D721Med (cell line): ENCODE measurements around the gene PRSS23.

ENCODE experiments used
- DNase-seq: peaks from one replicate; pipeline ENCODE4 v3.0.0; 2011; ENCODE audit warnings: low spot score; ENCODE audit not compliant: insufficient read length
- FAIRE-seq: peaks from 2 replicates; lab custom pipeline; 2011; peaks lifted over from hg19 to GRCh38; lab: Jason Lieb, UNC
- CTCF ChIP-seq: IDR thresholded peaks from 2 replicates; pipeline ENCODE4 v1.5.1; 2012; ENCODE audit warnings: mild to moderate bottlenecking, control low read depth; ENCODE audit not compliant: insufficient read depth; ENCODE audit errors: missing control alignments

The PRSS23 gene

DNA sequence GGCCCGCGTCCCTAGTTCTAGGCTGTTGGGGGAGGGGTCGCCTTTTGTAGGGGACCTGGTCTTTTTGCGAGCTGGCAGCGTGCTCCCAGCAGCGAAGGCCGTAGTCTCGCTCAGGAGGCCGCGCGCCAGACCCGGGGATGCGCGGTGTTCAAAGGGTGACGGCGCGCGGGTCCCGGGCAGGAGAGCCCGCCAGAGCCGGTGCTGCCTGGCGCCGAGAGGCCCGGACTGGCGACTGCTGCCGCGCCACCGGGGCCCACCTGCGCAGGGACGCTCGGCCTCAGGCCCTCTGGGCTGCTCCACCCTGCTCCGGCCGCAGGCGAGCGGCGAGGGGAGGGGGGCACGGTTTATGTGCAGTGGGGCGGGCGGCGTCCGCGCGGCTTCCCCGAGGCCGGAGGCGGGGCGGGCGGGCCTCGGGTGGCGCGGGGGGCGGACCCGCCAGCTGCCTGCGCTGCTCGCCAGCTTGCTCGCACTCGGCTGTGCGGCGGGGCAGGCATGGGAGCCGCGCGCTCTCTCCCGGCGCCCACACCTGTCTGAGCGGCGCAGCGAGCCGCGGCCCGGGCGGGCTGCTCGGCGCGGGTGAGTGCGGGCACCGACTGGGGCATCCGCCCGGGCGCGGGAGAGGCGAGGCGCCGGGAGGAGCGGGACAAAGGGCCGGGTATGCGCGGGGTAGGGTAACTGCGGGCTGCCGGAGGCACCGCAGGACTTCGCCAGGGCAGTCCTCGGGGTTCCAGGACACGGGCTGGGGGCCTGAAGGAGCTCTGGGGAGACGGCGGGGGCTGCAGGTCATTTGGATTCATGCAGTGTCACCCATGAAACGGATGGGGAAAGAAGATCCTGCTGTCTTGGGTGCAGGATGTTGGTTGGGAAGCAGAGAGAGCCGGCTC is at the start of gene PRSS23:
Gene PRSS23, plus strand, starts transcription at position 467 of the 884 bp plus-strand sequence. CDS start 7,102 bp downstream, outside the sequence.
- FAIRE-seq: no peak
- peak; percentile 44 for DNase-seq
- TF ChIP-seq CTCF: no peak

GRCh38 chr11:86753459-86753858 is 46.9 kb upstream of the PRSS23 start:
- TF ChIP-seq CTCF: no peak
- DNase-seq: no peak
- FAIRE-seq: no peak

GRCh38 chr11:86755146-86755545 is 45.2 kb upstream of the PRSS23 start:
- TF ChIP-seq CTCF: no peak
- no peak for FAIRE-seq
- DNase-seq: no peak

DNA sequence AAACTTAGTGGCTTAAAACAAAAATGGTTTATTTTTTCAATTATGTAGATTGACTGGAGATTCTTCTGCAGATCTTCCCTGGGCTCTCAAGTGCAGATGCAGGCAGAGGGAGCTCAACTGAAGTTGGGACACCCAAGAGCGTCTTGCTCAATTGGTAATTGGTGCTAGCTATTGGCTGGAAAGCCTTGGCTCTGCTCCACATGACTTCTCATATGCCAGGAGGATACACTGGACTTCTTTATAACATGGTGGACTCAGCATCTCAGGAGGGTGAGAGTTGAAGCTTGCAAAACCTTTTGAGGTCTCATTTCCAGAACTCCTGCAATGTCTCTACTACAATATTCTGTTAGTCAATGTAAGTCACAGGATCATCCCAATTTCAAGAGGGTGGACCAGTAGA is 42.2 kb upstream of the PRSS23 start:
- no peak for TF ChIP-seq CTCF
- DNase-seq (no peak), FAIRE-seq (no peak)

- TF ChIP-seq CTCF: no peak
- no peak for DNase-seq
- no peak for FAIRE-seq
Measured at GRCh38 chr11:86760577-86760976, 39.8 kb upstream of the PRSS23 start.

DNA sequence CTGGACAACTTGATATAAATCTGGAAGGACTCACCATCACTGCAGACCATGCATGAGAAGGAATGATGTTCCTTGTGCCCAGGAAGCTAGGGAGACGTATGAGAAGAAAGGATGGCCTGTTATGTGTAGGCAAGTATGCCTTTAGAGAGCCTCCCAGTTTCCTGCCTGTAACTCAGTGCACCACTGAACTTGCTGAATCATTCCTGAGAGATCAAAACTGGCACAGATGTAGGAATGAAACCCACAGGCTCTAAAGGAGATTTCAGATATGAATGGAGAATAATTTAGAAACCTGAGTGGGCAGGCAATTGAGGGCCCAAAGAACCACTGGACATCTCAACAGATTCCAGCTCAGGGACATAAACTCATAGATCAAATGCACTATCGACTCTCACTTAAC is 38.4 kb upstream of the PRSS23 start:
- DNase-seq (no peak), FAIRE-seq (no peak)

More for the DNA sequence above, 38.4 kb upstream of the PRSS23 start:
- TF ChIP-seq CTCF: no peak
